Natural killer cell (primary cell): ENCODE data around the gene MORN1. TPM values are rescaled to one million over a fixed set of nuclear protein-coding genes. Genes with fewer than 3 reads are reported as not detected.

Experiments used
- ATAC-seq, 3 donors: fragments of 150-1000 bp in 2 of 3; fragments of 200-7000 bp in 1 of 3; cut with Tn5 transposase; 1 replicate in 1 of 3; 2 replicates in 2 of 3; pipeline ENCODE4 v1.10.0; 2021; ENCODE audit warnings: mild to moderate bottlenecking in 2 of 3, moderate library complexity in 2 of 3
- DNase-seq, 2 donors: peaks; one replicate each; pipeline versions ENCODE4 v3.0.0 to v3.0.0-alpha.2; 2013 to 2021; ENCODE audit warnings: mixed read lengths in 1 of 2
- H3K27ac ChIP-seq: one replicate; pipeline ENCODE4 v1.5.1; 2013; ENCODE audit warnings: mild to moderate bottlenecking, low read length
- H3K27me3 ChIP-seq: one replicate; pipeline ENCODE4 v1.6.1; 2013; ENCODE audit warnings: low read length; ENCODE audit not compliant: control insufficient read depth, insufficient read depth
- H3K36me3 ChIP-seq: one replicate; pipeline ENCODE4 v1.6.1; 2013; ENCODE audit warnings: low read length; ENCODE audit not compliant: control insufficient read depth, insufficient read depth
- H3K4me1 ChIP-seq: one replicate; pipeline ENCODE4 v1.6.1; 2013; ENCODE audit warnings: low read length; ENCODE audit not compliant: control insufficient read depth, insufficient read depth
- H3K4me3 ChIP-seq: one replicate; pipeline ENCODE4 v1.5.1; 2013; ENCODE audit warnings: low read length
- H3K9me3 ChIP-seq: one replicate; pipeline ENCODE4 v1.6.1; 2013; ENCODE audit warnings: low read length; ENCODE audit not compliant: control insufficient read depth, insufficient read depth
- H3K27ac Mint-ChIP-seq, 2 donors: one replicate each; pipeline ENCODE4 v1.8.0; 2022; ENCODE audit warnings: mild to moderate bottlenecking in 2 of 2, mixed read lengths in 2 of 2, moderate library complexity in 1 of 2
- H3K27me3 Mint-ChIP-seq, 2 donors: one replicate each; pipeline ENCODE4 v1.8.0; 2022; ENCODE audit warnings: low read depth in 2 of 2, mixed read lengths in 2 of 2
- H3K36me3 Mint-ChIP-seq: one replicate; pipeline ENCODE4 v1.8.0; 2022; ENCODE audit warnings: mixed read lengths
- H3K4me1 Mint-ChIP-seq, 2 donors: one replicate each; pipeline ENCODE4 v1.8.0; 2022; ENCODE audit warnings: mixed read lengths in 2 of 2
- H3K4me3 Mint-ChIP-seq: one replicate; pipeline ENCODE4 v1.8.0; 2022; ENCODE audit warnings: mild to moderate bottlenecking, moderate library complexity, mixed read lengths
- H3K9me3 Mint-ChIP-seq, 2 donors: one replicate each; pipeline ENCODE4 v1.8.0; 2022; ENCODE audit warnings: mixed read lengths in 2 of 2
- CTCF ChIP-seq: fragments of 200-600 bp; IDR thresholded peaks from one replicate; pipeline ENCODE4 v1.8.0; 2022; ENCODE audit warnings: antibody characterized with exemption
- WGBS: methylation state at CpG from one replicate; pipeline ENCODE4 v1.1.7; 2013; ENCODE audit warnings: missing lambda C conversion rate; ENCODE audit not compliant: insufficient coverage; 5-methylcytosine and 5-hydroxymethylcytosine counted together
- intact Hi-C: fragments of 100-400 bp; cut with micrococcal nuclease; formaldehyde crosslinking; loops from one replicate; pipeline ENCODE4 v1.14.2; 2022
- total RNA-seq, 4 donors: library from RNA; stranded (reverse); fragments of 120-200 nt in 1 of 4; gene quantifications; one replicate each; pipeline versions ENCODE4 v1.2.3 to v1.2.4, GENCODE V29; 2013 to 2022

MORN1 gene
- total RNA-seq, 3 donors from 2014 or later (not counting 1 experiment from before 2014, with no cell fraction given): 8.0 to 9.3 (median 8.8) TPM

- WGBS: 93% methylated on average over 32 of the region's 32 CpGs
- H3K36me3 ChIP-seq: no peaks in the 10 kb centered on the region
- no peak overlapping the region for H3K27ac Mint-ChIP-seq
- H3K4me3 Mint-ChIP-seq: no peak overlapping the region
- ATAC-seq (no peak), DNase-seq (no peak)
- no peak overlapping the region for H3K27ac ChIP-seq
- intact Hi-C loops: loop anchor here (1.0 to 10.0 kb wide), 3 partner anchors 186 to 436 kb away; no protein-coding TSS in a partner anchor
- H3K9me3 Mint-ChIP-seq: no peaks in the 10 kb centered on the region
- no peaks in the 10 kb centered on the region for H3K9me3 ChIP-seq
- H3K4me1 ChIP-seq: peaks cover 22% of the 10 kb centered on the region
- no peak overlapping the region for H3K4me3 ChIP-seq
- no peaks in the 10 kb centered on the region for H3K27me3 Mint-ChIP-seq
- no peak for TF ChIP-seq CTCF
- H3K36me3 Mint-ChIP-seq: no peaks in the 10 kb centered on the region
- no peaks in the 10 kb centered on the region for H3K4me1 Mint-ChIP-seq
- no peaks in the 10 kb centered on the region for H3K27me3 ChIP-seq
These were observed 10.3 kb downstream of the MORN1 start for GRCh38 chr1:2380816-2381591.

DNA sequence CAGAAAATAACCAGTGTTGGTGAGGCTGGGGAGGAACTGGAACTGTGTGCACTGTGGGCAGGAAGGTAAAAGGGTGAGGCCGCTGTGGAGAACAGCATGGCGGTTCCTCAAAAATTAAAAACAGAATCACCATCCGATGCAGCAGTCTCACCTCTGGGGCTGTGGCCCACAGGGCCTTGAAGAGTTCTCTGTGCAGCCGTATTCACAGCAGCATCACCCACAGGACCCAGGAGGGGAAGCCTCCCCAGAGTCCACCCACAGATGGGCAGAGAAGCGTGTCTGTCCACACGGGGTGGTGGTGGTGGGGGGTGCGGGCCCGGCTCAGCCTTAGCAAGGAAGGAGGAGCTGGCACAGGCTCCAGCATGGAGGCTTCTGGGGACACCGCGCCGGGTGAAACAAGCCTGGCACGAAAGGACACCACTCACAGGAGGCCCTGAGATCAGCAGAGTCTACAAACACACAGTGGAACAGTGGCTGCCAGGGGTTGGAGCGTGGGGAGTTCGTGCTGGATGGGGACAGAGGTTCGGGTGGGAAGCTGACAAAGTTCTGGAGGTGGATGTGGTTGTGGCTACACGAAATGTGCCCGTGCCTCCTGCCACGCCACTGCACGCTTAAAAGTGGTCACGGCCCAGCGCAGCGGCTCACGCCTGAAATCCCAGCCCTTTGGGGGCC lies 11.5 kb downstream of the MORN1 start:
- Mint-ChIP-seq H3K9me3 (no peaks in the 10 kb centered on the region), H3K27me3 (no peaks in the 10 kb centered on the region), H3K4me1 (no peaks in the 10 kb centered on the region), H3K36me3 (no peaks in the 10 kb centered on the region), H3K27ac (no peak overlapping the region), H3K4me3 (no peak overlapping the region)
- no peak for TF ChIP-seq CTCF
- peaks cover 22% of the 10 kb centered on the region for H3K4me1 ChIP-seq
- H3K9me3 ChIP-seq: no peaks in the 10 kb centered on the region
- no peaks in the 10 kb centered on the region for H3K27me3 ChIP-seq
- intact Hi-C loops: loop anchor here (5.0 to 10.0 kb wide), 2 partner anchors 288 to 435 kb away; no protein-coding TSS in a partner anchor
- DNase-seq: no peak
- 81% methylated on average over 23 of the region's 23 CpGs for WGBS
- H3K4me3 ChIP-seq: no peak overlapping the region
- H3K36me3 ChIP-seq: no peaks in the 10 kb centered on the region
- no peak for ATAC-seq
- H3K27ac ChIP-seq: no peak overlapping the region

DNA sequence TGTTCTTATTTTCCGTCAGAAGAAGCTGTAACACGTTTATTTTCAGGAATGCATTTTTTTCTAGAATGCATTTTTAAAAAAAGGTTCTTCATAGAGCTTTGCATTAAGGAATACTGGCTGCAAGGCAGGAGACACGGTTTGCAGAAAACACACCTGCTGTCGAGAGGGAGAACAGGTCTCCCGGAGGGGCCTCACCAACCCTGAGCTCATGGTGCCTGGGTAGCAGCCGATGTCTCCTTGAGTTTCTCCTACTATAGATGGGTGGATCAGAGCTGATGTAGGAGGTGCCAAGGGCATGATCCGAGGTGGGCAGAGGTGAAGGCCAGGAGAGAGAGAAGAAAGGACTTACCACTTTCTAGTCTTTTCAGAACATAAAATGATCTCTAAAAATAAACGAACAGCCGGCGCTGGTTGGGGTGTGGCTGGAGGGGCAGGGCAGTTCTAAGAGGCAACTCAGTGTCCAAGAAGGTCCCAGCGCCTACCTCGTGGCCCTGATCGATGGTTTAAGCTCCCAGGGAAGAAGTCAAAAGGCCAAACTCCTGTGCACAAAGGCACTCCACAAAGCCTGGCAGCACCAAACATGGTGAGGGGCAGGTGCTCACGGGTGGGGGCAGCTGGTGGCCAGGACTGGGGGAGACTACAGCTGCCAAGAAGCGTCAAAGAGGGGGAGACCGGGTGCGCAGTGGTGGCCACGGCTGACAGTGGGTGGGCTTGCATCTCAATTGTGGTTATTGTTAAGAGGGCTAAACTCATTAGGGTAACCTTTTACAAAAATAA lies 12.2 kb downstream of the MORN1 start:
- Mint-ChIP-seq H3K4me3 (no peak overlapping the region), H3K4me1 (no peaks in the 10 kb centered on the region), H3K36me3 (no peaks in the 10 kb centered on the region), H3K27me3 (no peaks in the 10 kb centered on the region), H3K27ac (no peak overlapping the region), H3K9me3 (no peaks in the 10 kb centered on the region)
- no peak overlapping the region for H3K27ac ChIP-seq
- H3K4me1 ChIP-seq: peaks cover 22% of the 10 kb centered on the region
- H3K27me3 ChIP-seq: no peaks in the 10 kb centered on the region
- ATAC-seq (no peak), DNase-seq (no peak)
- TF ChIP-seq CTCF: no peak
- intact Hi-C loops: no loop called here
- no peak overlapping the region for H3K4me3 ChIP-seq
- 91% methylated on average over 17 of the region's 18 CpGs for WGBS
- no peaks in the 10 kb centered on the region for H3K9me3 ChIP-seq
- H3K36me3 ChIP-seq: no peaks in the 10 kb centered on the region
